HepG2 (cell line): ENCODE results near the gene BRCA1. TPM values are rescaled to one million over a fixed set of nuclear protein-coding genes. Genes with fewer than 3 reads are reported as not detected.

Experiments
- CEBPB ChIP-seq: IDR thresholded peaks from 2 replicates; pipeline ENCODE4 v1.6.1; 2011; ENCODE audit warnings: low read depth, low read length, improper control_type of control experiment, borderline replicate concordance
- DMAP1 ChIP-seq: IDR thresholded peaks from 2 replicates; pipeline ENCODE4 v1.6.1; 2016
- DPF2 ChIP-seq: sonication (generic); formaldehyde crosslinking; IDR thresholded peaks from 2 replicates; pipeline ENCODE4 v1.4.0; 2020; ENCODE audit warnings: mild to moderate bottlenecking, low read depth, missing genetic modification reagents, borderline replicate concordance
- FOXP1 ChIP-seq, 2 experiments: fragments of 450-650 bp in 1 of 2; IDR thresholded peaks; 2 replicates each; pipeline ENCODE4 v1.6.1; 2017 to 2018; ENCODE audit warnings: antibody characterized with exemption in 1 of 2
- GATAD1 ChIP-seq: IDR thresholded peaks from 2 replicates; pipeline ENCODE4 v1.6.1; 2016; ENCODE audit warnings: missing genetic modification reagents, missing compliant biosample characterization
- JUN ChIP-seq: sonication (generic); formaldehyde crosslinking; IDR thresholded peaks from 2 replicates; pipeline ENCODE4 v1.4.0; 2020; ENCODE audit warnings: mild to moderate bottlenecking, missing genetic modification reagents
- KDM3A ChIP-seq: IDR thresholded peaks from 2 replicates; pipeline ENCODE4 v1.6.1; 2018; ENCODE audit warnings: low read depth, missing compliant biosample characterization
- KDM5B ChIP-seq: sonication (generic); formaldehyde crosslinking; IDR thresholded peaks from 2 replicates; pipeline ENCODE4 v1.4.0; 2020; ENCODE audit warnings: missing genetic modification reagents, mild to moderate bottlenecking, borderline replicate concordance
- MED13 ChIP-seq: sonication (generic); formaldehyde crosslinking; IDR thresholded peaks from 2 replicates; pipeline ENCODE4 v1.5.0; 2020; ENCODE audit warnings: missing genetic modification reagents
- PCBP1 ChIP-seq: fragments of 200-400 bp; formaldehyde crosslinking; IDR thresholded peaks from 2 replicates; pipeline ENCODE4 v1.6.1; 2017; ENCODE audit warnings: mild to moderate bottlenecking, low read depth, low read length, borderline replicate concordance
- POLR2A ChIP-seq, 2 experiments: IDR thresholded peaks; 2 replicates each; pipeline ENCODE4 v1.6.1; 2011; ENCODE audit warnings: low read depth in 2 of 2, low read length in 2 of 2, mild to moderate bottlenecking in 1 of 2, moderate library complexity in 1 of 2; ENCODE audit not compliant: insufficient read depth in 1 of 2
- RXRA ChIP-seq: sonication (generic); formaldehyde crosslinking; IDR thresholded peaks from 2 replicates; pipeline ENCODE4 v1.5.1; 2020; ENCODE audit warnings: missing genetic modification reagents
- SMAD3 ChIP-seq: sonication (generic); formaldehyde crosslinking; IDR thresholded peaks from 2 replicates; pipeline ENCODE4 v1.4.0; 2020; ENCODE audit warnings: missing genetic modification reagents
- TEAD3 ChIP-seq: optimal IDR thresholded peaks from 2 replicates; pipeline ENCODE3; 2016; ENCODE audit warnings: borderline replicate concordance
- ZC3H13 ChIP-seq: sonication (generic); formaldehyde crosslinking; IDR thresholded peaks from 2 replicates; pipeline ENCODE4 v1.8.1; 2023; ENCODE audit warnings: mild to moderate bottlenecking, missing genetic modification reagents, moderate library complexity
- ZMYM3 ChIP-seq: sonication (generic); formaldehyde crosslinking; IDR thresholded peaks from 2 replicates; pipeline ENCODE4 v1.5.1; 2020; ENCODE audit warnings: mild to moderate bottlenecking, missing genetic modification reagents
- ZNF10 ChIP-seq: sonication (generic); formaldehyde crosslinking; IDR thresholded peaks from 2 replicates; pipeline ENCODE4 v1.4.0; 2020; ENCODE audit warnings: mild to moderate bottlenecking, low read depth, missing genetic modification reagents, borderline replicate concordance
- ZNF343 ChIP-seq: sonication (generic); formaldehyde crosslinking; IDR thresholded peaks from 2 replicates; pipeline ENCODE4 v1.4.0; 2020; ENCODE audit warnings: mild to moderate bottlenecking, missing genetic modification reagents
- ZNF451 ChIP-seq: sonication (generic); formaldehyde crosslinking; IDR thresholded peaks from 2 replicates; pipeline ENCODE4 v1.5.0; 2020; ENCODE audit warnings: mild to moderate bottlenecking, missing genetic modification reagents
- ZNF652 ChIP-seq: IDR thresholded peaks from 2 replicates; pipeline ENCODE4 v1.6.1; 2016; ENCODE audit warnings: low read depth, borderline replicate concordance
- polyA plus RNA-seq, 8 experiments: library from polyadenylated mRNA; depleted of rRNA in 3 of 8; stranded (reverse) in 7 of 8; unstranded in 1 of 8; fragments of >200 nt; fragmentation: Illumina TruSeq in 4 of 8; extraction: Trizol in 4 of 8; gene quantifications; 2 replicates each; pipeline versions ENCODE4 v1.2.1 to v1.2.3, GENCODE V29; 2011 to 2016; ENCODE audit warnings: low read depth in 4 of 8, missing spikeins in 1 of 8, mixed read lengths in 1 of 8; ENCODE audit not compliant: insufficient read depth in 1 of 8
- total RNA-seq, 5 experiments: library from RNA; depleted of rRNA; stranded (reverse); fragments of >200 nt; fragmentation: Illumina TruSeq; extraction: Trizol; gene quantifications; 2 replicates each; pipeline ENCODE4 v1.2.3, GENCODE V29; 2016; ENCODE audit warnings: low read depth in 1 of 5
- TF ChIP-seq, protein P1 (sequence below): sonication (generic); formaldehyde crosslinking; IDR thresholded peaks from 2 replicates; pipeline ENCODE4 v1.4.0; 2020; ENCODE audit warnings: missing genetic modification reagents, borderline replicate concordance
- TF ChIP-seq, protein P2 (sequence below): sonication (generic); formaldehyde crosslinking; conservative IDR thresholded peaks from 2 replicates; pipeline ENCODE4 v1.4.0; 2020; ENCODE audit warnings: mild to moderate bottlenecking, missing genetic modification reagents, moderate library complexity
- TF ChIP-seq, protein P3 (sequence below): sonication (generic); formaldehyde crosslinking; IDR thresholded peaks from 2 replicates; pipeline ENCODE4 v1.5.0; 2020; ENCODE audit warnings: mild to moderate bottlenecking, missing genetic modification reagents, borderline replicate concordance

BRCA1 gene
- total and polyA plus RNA-seq, 2 of the 13 experiments (the other 11 are each of a cell fraction or from before 2014, with no cell fraction given): 13.3 to 37.5 TPM

DNA sequence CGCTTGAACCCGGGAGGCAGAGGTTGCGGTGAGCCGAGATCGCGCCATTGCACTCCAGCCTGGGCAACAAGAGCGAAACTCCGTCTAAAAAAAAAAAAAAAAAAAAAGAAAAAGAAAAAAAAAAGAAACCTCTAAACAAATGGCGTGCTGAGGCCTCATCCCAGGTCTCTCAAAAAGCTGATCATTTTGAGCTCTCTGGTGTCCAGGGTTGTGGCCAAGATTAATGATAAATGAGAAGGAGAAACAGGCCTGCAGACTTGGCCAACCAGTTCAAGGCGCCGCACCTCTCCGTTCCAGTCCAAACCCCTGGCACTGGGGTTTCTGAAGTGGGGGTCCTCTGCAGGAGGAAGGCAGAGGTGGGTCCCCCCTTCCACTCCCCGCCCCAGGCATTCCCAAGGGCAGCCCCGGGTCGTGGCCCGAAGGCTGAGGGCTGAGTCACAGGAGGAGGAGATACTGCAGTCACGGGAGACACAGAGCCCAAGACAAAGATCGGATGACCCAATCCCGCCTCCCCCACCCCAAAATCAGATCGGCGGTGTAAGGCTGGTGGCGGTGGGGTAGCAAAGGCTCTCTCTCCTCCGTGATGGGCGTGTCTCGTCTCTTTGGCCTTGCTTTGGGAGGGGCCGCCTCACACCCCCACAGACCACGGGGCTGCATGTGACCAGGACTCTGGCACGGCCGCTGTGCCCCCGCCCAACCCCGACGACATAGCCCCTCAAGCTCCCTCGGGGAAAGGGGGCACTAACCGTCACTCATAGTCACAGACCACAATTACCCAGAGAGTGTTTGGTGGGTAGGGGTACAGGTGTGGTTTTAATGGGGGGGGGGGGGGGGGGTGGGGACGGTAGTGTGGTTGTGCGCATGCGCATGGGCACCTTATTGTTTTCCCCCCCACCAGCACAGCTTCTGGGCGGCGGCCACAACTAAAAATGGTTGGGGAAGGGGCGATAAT is 104.1 kb downstream of the BRCA1 start (continued):
- peak; percentile 7 for TF ChIP-seq ZMYM3 (CRISPR knock-in tag)
- no peak; the same call in 1 of the 2 replicates for TF ChIP-seq MED13
- TF ChIP-seq ZNF343 (CRISPR knock-in tag): 0 out of 2 replicates have a peak, but pooled peaks have one; percentile 17
- TF ChIP-seq, protein P1, sequence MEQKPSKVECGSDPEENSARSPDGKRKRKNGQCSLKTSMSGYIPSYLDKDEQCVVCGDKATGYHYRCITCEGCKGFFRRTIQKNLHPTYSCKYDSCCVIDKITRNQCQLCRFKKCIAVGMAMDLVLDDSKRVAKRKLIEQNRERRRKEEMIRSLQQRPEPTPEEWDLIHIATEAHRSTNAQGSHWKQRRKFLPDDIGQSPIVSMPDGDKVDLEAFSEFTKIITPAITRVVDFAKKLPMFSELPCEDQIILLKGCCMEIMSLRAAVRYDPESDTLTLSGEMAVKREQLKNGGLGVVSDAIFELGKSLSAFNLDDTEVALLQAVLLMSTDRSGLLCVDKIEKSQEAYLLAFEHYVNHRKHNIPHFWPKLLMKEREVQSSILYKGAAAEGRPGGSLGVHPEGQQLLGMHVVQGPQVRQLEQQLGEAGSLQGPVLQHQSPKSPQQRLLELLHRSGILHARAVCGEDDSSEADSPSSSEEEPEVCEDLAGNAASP (CRISPR knock-in tag): peak; percentile 68
- peak; percentile 6; the same call in 1 of the 2 replicates for TF ChIP-seq ZC3H13 (CRISPR knock-in tag)
- no peak for TF ChIP-seq DPF2 (CRISPR knock-in tag)
- peak; percentile 31; the same call in 1 of the 2 replicates for TF ChIP-seq PCBP1
- peak; percentile 22 for TF ChIP-seq GATAD1 (CRISPR knock-in tag)
- TF ChIP-seq FOXP1 (IDR thresholded peaks at IDR 0.05): no peak
- peak; percentile 22; the same call in 1 of the 2 replicates for TF ChIP-seq FOXP1 (CRISPR knock-in tag; IDR thresholded peaks at IDR 0.05)
- peak; percentile 37; the same call in 1 of the 2 replicates for TF ChIP-seq KDM5B (CRISPR knock-in tag)
- TF ChIP-seq RXRA: peak; percentile 55; the same call in 1 of the 2 replicates
- peak; percentile 47 to 53; a peak in 3 of 4 replicates for TF ChIP-seq POLR2A (IDR thresholded peaks at IDR 0.05; ENCODE audit: insufficient read depth in 1 of 2, low read depth in 2 of 2, low read length in 2 of 2)
- TF ChIP-seq KDM3A (CRISPR knock-in tag): peak; percentile 66; the same call in 1 of the 2 replicates
- no peak for TF ChIP-seq ZNF652
- peak; percentile 64; the same call in 1 of the 2 replicates for TF ChIP-seq DMAP1 (CRISPR knock-in tag)
- no peak for TF ChIP-seq SMAD3 (CRISPR knock-in tag)
- TF ChIP-seq, protein P2, sequence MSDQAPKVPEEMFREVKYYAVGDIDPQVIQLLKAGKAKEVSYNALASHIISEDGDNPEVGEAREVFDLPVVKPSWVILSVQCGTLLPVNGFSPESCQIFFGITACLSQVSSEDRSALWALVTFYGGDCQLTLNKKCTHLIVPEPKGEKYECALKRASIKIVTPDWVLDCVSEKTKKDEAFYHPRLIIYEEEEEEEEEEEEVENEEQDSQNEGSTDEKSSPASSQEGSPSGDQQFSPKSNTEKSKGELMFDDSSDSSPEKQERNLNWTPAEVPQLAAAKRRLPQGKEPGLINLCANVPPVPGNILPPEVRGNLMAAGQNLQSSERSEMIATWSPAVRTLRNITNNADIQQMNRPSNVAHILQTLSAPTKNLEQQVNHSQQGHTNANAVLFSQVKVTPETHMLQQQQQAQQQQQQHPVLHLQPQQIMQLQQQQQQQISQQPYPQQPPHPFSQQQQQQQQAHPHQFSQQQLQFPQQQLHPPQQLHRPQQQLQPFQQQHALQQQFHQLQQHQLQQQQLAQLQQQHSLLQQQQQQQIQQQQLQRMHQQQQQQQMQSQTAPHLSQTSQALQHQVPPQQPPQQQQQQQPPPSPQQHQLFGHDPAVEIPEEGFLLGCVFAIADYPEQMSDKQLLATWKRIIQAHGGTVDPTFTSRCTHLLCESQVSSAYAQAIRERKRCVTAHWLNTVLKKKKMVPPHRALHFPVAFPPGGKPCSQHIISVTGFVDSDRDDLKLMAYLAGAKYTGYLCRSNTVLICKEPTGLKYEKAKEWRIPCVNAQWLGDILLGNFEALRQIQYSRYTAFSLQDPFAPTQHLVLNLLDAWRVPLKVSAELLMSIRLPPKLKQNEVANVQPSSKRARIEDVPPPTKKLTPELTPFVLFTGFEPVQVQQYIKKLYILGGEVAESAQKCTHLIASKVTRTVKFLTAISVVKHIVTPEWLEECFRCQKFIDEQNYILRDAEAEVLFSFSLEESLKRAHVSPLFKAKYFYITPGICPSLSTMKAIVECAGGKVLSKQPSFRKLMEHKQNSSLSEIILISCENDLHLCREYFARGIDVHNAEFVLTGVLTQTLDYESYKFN (CRISPR knock-in tag): peak; percentile 6; the same call in 1 of the 2 replicates
- TF ChIP-seq, protein P3, sequence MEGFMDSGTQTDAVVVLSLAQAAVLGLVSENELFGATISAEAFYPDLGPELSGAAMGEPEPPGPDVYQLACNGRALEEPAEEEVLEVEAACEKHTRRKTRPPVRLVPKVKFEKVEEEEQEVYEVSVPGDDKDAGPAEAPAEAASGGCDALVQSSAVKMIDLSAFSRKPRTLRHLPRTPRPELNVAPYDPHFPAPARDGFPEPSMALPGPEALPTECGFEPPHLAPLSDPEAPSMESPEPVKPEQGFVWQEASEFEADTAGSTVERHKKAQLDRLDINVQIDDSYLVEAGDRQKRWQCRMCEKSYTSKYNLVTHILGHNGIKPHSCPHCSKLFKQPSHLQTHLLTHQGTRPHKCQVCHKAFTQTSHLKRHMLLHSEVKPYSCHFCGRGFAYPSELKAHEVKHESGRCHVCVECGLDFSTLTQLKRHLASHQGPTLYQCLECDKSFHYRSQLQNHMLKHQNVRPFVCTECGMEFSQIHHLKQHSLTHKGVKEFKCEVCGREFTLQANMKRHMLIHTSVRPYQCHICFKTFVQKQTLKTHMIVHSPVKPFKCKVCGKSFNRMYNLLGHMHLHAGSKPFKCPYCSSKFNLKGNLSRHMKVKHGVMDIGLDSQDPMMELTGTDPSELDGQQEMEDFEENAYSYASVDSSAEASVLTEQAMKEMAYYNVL (CRISPR knock-in tag): 0 out of 2 replicates have a peak, but pooled peaks have one; percentile 47
- TF ChIP-seq ZNF10: no peak
- peak; percentile 74 for TF ChIP-seq TEAD3 (CRISPR knock-in tag)
- TF ChIP-seq ZNF451 (CRISPR knock-in tag): peak; percentile 33; the same call in 1 of the 2 replicates
- TF ChIP-seq CEBPB: peak; percentile 31; the same call in 1 of the 2 replicates
- TF ChIP-seq JUN (CRISPR knock-in tag): no peak
